GM23338 (cell line): ENCODE measurements around the gene RPGRIP1L. TPM values are rescaled to one million over a fixed set of nuclear protein-coding genes. Genes with fewer than 3 reads are reported as not detected.

Experiments used
- ATAC-seq: fragments of 200-7000 bp; cut with Tn5 transposase; 3 replicates; pipeline ENCODE4 v1.9.1; 2020
- DNase-seq: peaks from one replicate; pipeline ENCODE4 v3.0.0-alpha.2; 2015; ENCODE audit warnings: low spot score
- H2AFZ ChIP-seq: fragments of 200-600 bp; sonication (generic); 2 replicates; pipeline ENCODE4 v1.8.0; 2016; ENCODE audit warnings: antibody characterized with exemption, mild to moderate bottlenecking, moderate library complexity
- H3F3A ChIP-seq: fragments of 200-600 bp; sonication (generic); replicated peaks from 2 replicates; pipeline ENCODE4 v1.8.0; 2017; ENCODE audit warnings: antibody characterized with exemption, mixed run types, low read depth
- H3K27ac ChIP-seq: fragments of 200-600 bp; sonication (generic); 2 replicates; pipeline ENCODE4 v1.6.1; 2016; ENCODE audit warnings: low read depth
- H3K27me3 ChIP-seq: fragments of 200-600 bp; sonication (generic); 2 replicates; pipeline ENCODE4 v1.8.0; 2016; ENCODE audit warnings: mild to moderate bottlenecking, mixed run types, moderate library complexity; ENCODE audit not compliant: insufficient read depth
- H3K36me3 ChIP-seq: fragments of 200-600 bp; sonication (generic); 2 replicates; pipeline ENCODE4 v1.8.0; 2016; ENCODE audit warnings: mild to moderate bottlenecking; ENCODE audit not compliant: insufficient read depth
- H3K4me1 ChIP-seq: fragments of 200-600 bp; sonication (generic); 2 replicates; pipeline ENCODE4 v1.8.0; 2016; ENCODE audit warnings: mild to moderate bottlenecking, moderate library complexity; ENCODE audit not compliant: insufficient read depth
- H3K4me2 ChIP-seq: fragments of 200-600 bp; sonication (generic); 2 replicates; pipeline ENCODE4 v1.7.1; 2017; ENCODE audit warnings: mixed run types
- H3K4me3 ChIP-seq: fragments of 200-600 bp; sonication (generic); 2 replicates; pipeline ENCODE4 v1.6.1; 2016; ENCODE audit warnings: mixed run types
- H3K79me2 ChIP-seq: fragments of 200-600 bp; sonication (generic); replicated peaks from 2 replicates; pipeline ENCODE4 v1.8.0; 2017; ENCODE audit warnings: mild to moderate bottlenecking; ENCODE audit not compliant: insufficient read depth
- H3K9me2 ChIP-seq: fragments of 200-600 bp; sonication (generic); 2 replicates; pipeline ENCODE4 v1.8.0; 2017; ENCODE audit not compliant: insufficient read depth
- H4K20me1 ChIP-seq: fragments of 200-600 bp; sonication (generic); replicated peaks from 2 replicates; pipeline ENCODE4 v1.8.0; 2017; ENCODE audit warnings: mild to moderate bottlenecking; ENCODE audit not compliant: insufficient read depth
- H3K27ac Mint-ChIP-seq: 2 replicates; pipeline ENCODE4 v1.8.0; 2020; ENCODE audit warnings: inconsistent platforms, mild to moderate bottlenecking, moderate library complexity, mixed read lengths
- H3K27me3 Mint-ChIP-seq: 3 replicates; pipeline ENCODE4 v1.8.0; 2022; ENCODE audit warnings: low read depth, mild to moderate bottlenecking, moderate library complexity, mixed read lengths, inconsistent platforms; ENCODE audit not compliant: insufficient read depth, poor library complexity
- H3K36me3 Mint-ChIP-seq: 3 replicates; pipeline ENCODE4 v1.8.0; 2021; ENCODE audit warnings: low read depth, mild to moderate bottlenecking, inconsistent platforms, moderate library complexity, mixed read lengths
- H3K4me1 Mint-ChIP-seq: 3 replicates; pipeline ENCODE4 v1.8.0; 2020; ENCODE audit warnings: mild to moderate bottlenecking, inconsistent platforms, mixed read lengths
- H3K4me3 Mint-ChIP-seq: 3 replicates; pipeline ENCODE4 v1.8.0; 2021; ENCODE audit warnings: moderate library complexity, mild to moderate bottlenecking, inconsistent platforms, mixed read lengths
- H3K9me3 Mint-ChIP-seq: 3 replicates; pipeline ENCODE4 v1.8.0; 2020; ENCODE audit warnings: moderate library complexity, mild to moderate bottlenecking, inconsistent platforms, mixed read lengths
- CREB1 ChIP-seq: fragments of 250-450 bp; sonication (Bioruptor Pico); IDR thresholded peaks from 2 replicates; pipeline ENCODE4 v1.5.0; 2020; ENCODE audit warnings: low read depth, mild to moderate bottlenecking, moderate library complexity
- CTCF ChIP-seq, 2 experiments: fragments of 200-600 bp in 1 of 2; sonication (generic) in 1 of 2; conservative IDR thresholded peaks; 2 replicates each; pipeline versions ENCODE4 v1.5.1 to v1.6.1; 2016 to 2017; ENCODE audit warnings: antibody characterized with exemption in 2 of 2, low read depth in 2 of 2, mild to moderate bottlenecking in 2 of 2, moderate library complexity in 1 of 2
- EZH2 ChIP-seq: fragments of 200-600 bp; sonication (generic); IDR thresholded peaks from one replicate; pipeline ENCODE4 v1.8.0; 2017; ENCODE audit warnings: antibody characterized with exemption, mild to moderate bottlenecking, low read depth; ENCODE audit not compliant: unreplicated experiment
- EZH2phosphoT487 ChIP-seq: fragments of 200-600 bp; sonication (generic); IDR thresholded peaks from one replicate; pipeline ENCODE4 v1.8.1; 2018; ENCODE audit warnings: antibody characterized with exemption; ENCODE audit not compliant: unreplicated experiment
- JUNB ChIP-seq: IDR thresholded peaks from one replicate; pipeline ENCODE4 v1.6.1; 2016; ENCODE audit warnings: antibody characterized with exemption; ENCODE audit not compliant: unreplicated experiment
- NANOG ChIP-seq: IDR thresholded peaks from 2 replicates; pipeline ENCODE4 v1.6.1; 2016; ENCODE audit warnings: antibody characterized with exemption, borderline replicate concordance
- POLR2AphosphoS5 ChIP-seq: IDR thresholded peaks from 2 replicates; pipeline ENCODE4 v1.6.1; 2016; ENCODE audit warnings: antibody characterized with exemption, low read depth
- REST ChIP-seq: IDR thresholded peaks from one replicate; pipeline ENCODE4 v1.6.1; 2018; ENCODE audit warnings: antibody characterized with exemption; ENCODE audit not compliant: unreplicated experiment
- STAT1 ChIP-seq: IDR thresholded peaks from one replicate; pipeline ENCODE4 v1.6.1; 2016; ENCODE audit warnings: antibody characterized with exemption; ENCODE audit not compliant: unreplicated experiment
- ZNF114 ChIP-seq: fragments of 250-450 bp; sonication (Bioruptor Pico); IDR thresholded peaks from 2 replicates; pipeline ENCODE4 v1.5.0; 2020; ENCODE audit warnings: mild to moderate bottlenecking, moderate library complexity
- ZNF462 ChIP-seq: fragments of 250-450 bp; sonication (Bioruptor Pico); IDR thresholded peaks from 2 replicates; pipeline ENCODE4 v1.5.0; 2020; ENCODE audit warnings: mild to moderate bottlenecking, moderate library complexity
- polyA plus RNA-seq: library from polyadenylated mRNA; unstranded; fragments of >200 nt; fragmentation: Nextera tagmentation; extraction: Ambion mirVana; gene quantifications from 2 replicates; pipeline ENCODE4 v1.2.1, GENCODE V29; 2016
- total RNA-seq: library from RNA; depleted of rRNA; stranded (reverse); fragments of >200 nt; shearing (Covaris generic); gene quantifications from 2 replicates; pipeline ENCODE4 v1.2.3, GENCODE V29; 2014

The RPGRIP1L gene
- total and polyA plus RNA-seq, 2 experiments from 2014 or later, result 11.4 to 21.3 TPM

- no peak for TF ChIP-seq REST
These were observed 104.1 kb downstream of the RPGRIP1L start (continued) for GRCh38 chr16:53599548-53599947.

GRCh38 chr16:53598511-53599275 is 105.0 kb downstream of the RPGRIP1L start:
- Histone ChIP-seq H3K4me1 (no peaks in the 10 kb centered on the region), H3K27ac (no peak overlapping the region), H3K79me2 (no peaks in the 10 kb centered on the region), H3K4me2 (no peak overlapping the region), H2AFZ (no peak overlapping the region), H3K4me3 (no peak overlapping the region), H3K36me3 (no peaks in the 10 kb centered on the region), H3F3A (no peaks in the 10 kb centered on the region), H3K27me3 (no peaks in the 10 kb centered on the region), H3K9me2 (no peaks in the 10 kb centered on the region), H4K20me1 (no peaks in the 10 kb centered on the region)
- Mint-ChIP-seq H3K4me1 (no peaks in the 10 kb centered on the region), H3K27ac (no peak overlapping the region), H3K36me3 (peaks cover 10% of the 10 kb centered on the region; the same call in 1 of the 3 replicates), H3K9me3 (peaks cover 9% of the 10 kb centered on the region; the same call in 2 of the 3 replicates), H3K4me3 (no peak overlapping the region), H3K27me3 (no peaks in the 10 kb centered on the region)
- ATAC-seq (no peak), DNase-seq (no peak)
- no peak for TF ChIP-seq EZH2phosphoT487
- TF ChIP-seq STAT1, result no peak
- TF ChIP-seq CTCF (conservative IDR thresholded peaks at IDR 0.05; ENCODE audit: low read depth in 2 of 2), result no peak
- no peak for TF ChIP-seq ZNF462 (CRISPR knock-in tag)
- no peak for TF ChIP-seq POLR2AphosphoS5
- TF ChIP-seq ZNF114 (CRISPR knock-in tag), result no peak
- no peak for TF ChIP-seq EZH2
- TF ChIP-seq CREB1, result no peak
- no peak for TF ChIP-seq JUNB
- no peak for TF ChIP-seq NANOG
